Caco-2 (cell line): ENCODE measurements around the gene TAS2R41. TPM values are rescaled to one million over a fixed set of nuclear protein-coding genes. Genes with fewer than 3 reads are reported as not detected.

Source experiments
- BruUV-seq: library from RNA; stranded (reverse); fragments of 400-500 nt; replicated peaks from 2 replicates; lab custom pipeline; 2021; lab: Mats Ljungman, UMichigan
- CTCF ChIA-PET: fragments of 300-600 bp; sonication (Branson Sonifier 250); formaldehyde crosslinking; loops from one replicate; lab custom pipeline; 2022; ENCODE audit warnings: antibody characterized with exemption; lab: Charles Lee
- POLR2A ChIA-PET: fragments of 300-600 bp; sonication (Branson Sonifier 250); formaldehyde crosslinking; loops from one replicate; lab custom pipeline; 2022; ENCODE audit warnings: antibody characterized with exemption; lab: Charles Lee
- DNase-seq, 2 experiments: peaks; one replicate each; pipeline versions ENCODE4 v3.0.0 to v3.0.0-alpha.2; 2020 to 2022
- H3K27me3 ChIP-seq: replicated peaks from 2 replicates; pipeline ENCODE4 v1.6.0; 2011; ENCODE audit warnings: low read length; ENCODE audit not compliant: control insufficient read depth, insufficient read depth
- H3K36me3 ChIP-seq: 2 replicates; pipeline ENCODE4 v1.5.1; 2011; ENCODE audit warnings: low read length; ENCODE audit not compliant: control insufficient read depth, insufficient read depth
- H3K4me1 ChIP-seq: fragments of 250-450 bp; sonication (Bioruptor Pico); 2 replicates; pipeline ENCODE4 v1.5.1; 2020; ENCODE audit warnings: mild to moderate bottlenecking
- H3K4me3 ChIP-seq: 2 replicates; pipeline ENCODE4 v1.5.1; 2011; ENCODE audit warnings: low read depth, mild to moderate bottlenecking, control low read depth, low read length
- H3K9me3 ChIP-seq: fragments of 250-450 bp; sonication (Bioruptor Pico); 2 replicates; pipeline ENCODE4 v1.5.1; 2020; ENCODE audit warnings: mild to moderate bottlenecking, moderate library complexity
- H3K27ac Mint-ChIP-seq: one replicate; pipeline ENCODE4 v1.8.0; 2022; ENCODE audit warnings: mixed read lengths; ENCODE audit not compliant: unreplicated experiment
- H3K27me3 Mint-ChIP-seq: one replicate; pipeline ENCODE4 v1.8.0; 2022; ENCODE audit warnings: mixed read lengths; ENCODE audit not compliant: insufficient read depth, unreplicated experiment
- H3K36me3 Mint-ChIP-seq: one replicate; pipeline ENCODE4 v1.8.0; 2022; ENCODE audit warnings: mild to moderate bottlenecking, mixed read lengths; ENCODE audit not compliant: insufficient read depth, unreplicated experiment
- H3K4me1 Mint-ChIP-seq: one replicate; pipeline ENCODE4 v1.8.0; 2022; ENCODE audit warnings: low read depth, mixed read lengths; ENCODE audit not compliant: unreplicated experiment
- H3K4me3 Mint-ChIP-seq: one replicate; pipeline ENCODE4 v1.8.0; 2022; ENCODE audit warnings: mild to moderate bottlenecking, moderate library complexity, mixed read lengths; ENCODE audit not compliant: unreplicated experiment
- H3K9me3 Mint-ChIP-seq: one replicate; pipeline ENCODE4 v1.8.0; 2022; ENCODE audit warnings: mixed read lengths; ENCODE audit not compliant: unreplicated experiment
- intact Hi-C: fragments of 100-400 bp; cut with micrococcal nuclease; formaldehyde crosslinking; loops from one replicate; pipeline ENCODE4 v1.10.0; 2022; ENCODE audit not compliant: unreplicated experiment
- total RNA-seq: library from RNA; stranded (reverse); gene quantifications from 2 replicates; pipeline ENCODE4 v1.2.3, GENCODE V29; 2022
- TF ChIP-seq, protein P1 (sequence below), 2 experiments: fragments of 200-600 bp in 1 of 2; IDR thresholded peaks; 1 replicate in 1 of 2; 2 replicates in 1 of 2; pipeline versions ENCODE4 v1.5.1 to v1.8.0; 2011 to 2022; ENCODE audit warnings: antibody characterized with exemption in 1 of 2, control low read depth in 1 of 2, inconsistent platforms in 1 of 2, low read depth in 1 of 2, low read length in 1 of 2, mild to moderate bottlenecking in 1 of 2, moderate library complexity in 1 of 2; ENCODE audit not compliant: insufficient read depth in 1 of 2, severe bottlenecking in 1 of 2, unreplicated experiment in 1 of 2

TAS2R41 gene
- total RNA-seq, 1 experiment from 2014 or later, result not detected

DNA sequence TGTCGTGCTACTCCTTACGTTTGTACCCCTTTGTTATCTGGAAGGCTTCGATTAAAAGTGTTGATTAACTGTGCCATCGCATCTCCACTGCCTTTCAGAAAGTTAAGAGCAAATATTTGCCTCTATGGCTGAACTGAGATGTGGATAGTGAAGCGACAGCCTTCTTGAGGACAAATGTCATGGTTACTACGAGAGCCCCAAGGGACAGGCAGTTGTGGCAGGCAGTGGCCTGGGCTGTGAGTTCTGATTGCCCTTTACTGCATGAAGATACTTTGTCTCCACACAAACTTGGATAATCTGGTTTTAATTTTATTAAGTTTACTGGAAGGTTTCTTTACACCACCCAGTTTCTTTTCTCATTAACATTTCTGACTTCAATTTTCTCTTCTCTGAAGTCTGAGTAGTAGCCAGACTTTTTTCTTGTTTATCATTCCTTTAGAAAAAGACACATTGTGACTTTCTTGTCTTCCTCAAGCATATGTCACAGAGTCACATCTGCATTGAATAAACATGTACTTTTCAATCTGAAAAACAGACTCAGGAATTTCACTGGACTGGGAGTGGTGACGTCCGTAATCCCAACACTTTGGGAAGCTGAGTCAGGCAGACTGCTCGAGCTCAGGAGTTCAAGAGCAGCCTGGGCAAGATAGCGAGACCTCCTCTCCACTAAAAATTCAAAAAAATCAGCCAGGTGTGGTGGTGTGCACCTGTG is 1.5 kb downstream of the TAS2R41 start:
- no TSS peak for BruUV-seq
- ChIA-PET CTCF (interaction anchor here (0.9 kb wide), 1 partner anchor 191 kb away, joined by 3 read pairs; the partner anchor contains the start of gene CASP2), POLR2A (no interaction called here)
- Histone ChIP-seq H3K27me3 (no peaks in the 10 kb centered on the region), H3K4me1 (no peaks in the 10 kb centered on the region), H3K36me3 (no peaks in the 10 kb centered on the region), H3K9me3 (peaks cover 7% of the 10 kb centered on the region; the same call in 1 of the 2 replicates), H3K4me3 (no peak overlapping the region)
- TF ChIP-seq, protein P1, sequence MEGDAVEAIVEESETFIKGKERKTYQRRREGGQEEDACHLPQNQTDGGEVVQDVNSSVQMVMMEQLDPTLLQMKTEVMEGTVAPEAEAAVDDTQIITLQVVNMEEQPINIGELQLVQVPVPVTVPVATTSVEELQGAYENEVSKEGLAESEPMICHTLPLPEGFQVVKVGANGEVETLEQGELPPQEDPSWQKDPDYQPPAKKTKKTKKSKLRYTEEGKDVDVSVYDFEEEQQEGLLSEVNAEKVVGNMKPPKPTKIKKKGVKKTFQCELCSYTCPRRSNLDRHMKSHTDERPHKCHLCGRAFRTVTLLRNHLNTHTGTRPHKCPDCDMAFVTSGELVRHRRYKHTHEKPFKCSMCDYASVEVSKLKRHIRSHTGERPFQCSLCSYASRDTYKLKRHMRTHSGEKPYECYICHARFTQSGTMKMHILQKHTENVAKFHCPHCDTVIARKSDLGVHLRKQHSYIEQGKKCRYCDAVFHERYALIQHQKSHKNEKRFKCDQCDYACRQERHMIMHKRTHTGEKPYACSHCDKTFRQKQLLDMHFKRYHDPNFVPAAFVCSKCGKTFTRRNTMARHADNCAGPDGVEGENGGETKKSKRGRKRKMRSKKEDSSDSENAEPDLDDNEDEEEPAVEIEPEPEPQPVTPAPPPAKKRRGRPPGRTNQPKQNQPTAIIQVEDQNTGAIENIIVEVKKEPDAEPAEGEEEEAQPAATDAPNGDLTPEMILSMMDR (IDR thresholded peaks at IDR 0.05; ENCODE audit: insufficient read depth in 1 of 2, low read depth in 1 of 2, low read length in 1 of 2, severe bottlenecking in 1 of 2, unreplicated experiment in 1 of 2), result no peak
- Mint-ChIP-seq H3K9me3 (peaks cover 19% of the 10 kb centered on the region), H3K27me3 (no peaks in the 10 kb centered on the region), H3K27ac (no peak overlapping the region), H3K4me1 (peaks cover 5% of the 10 kb centered on the region), H3K4me3 (no peak overlapping the region), H3K36me3 (no peaks in the 10 kb centered on the region)
- intact Hi-C loops, result no loop called here
- DNase-seq, result no peak

DNA sequence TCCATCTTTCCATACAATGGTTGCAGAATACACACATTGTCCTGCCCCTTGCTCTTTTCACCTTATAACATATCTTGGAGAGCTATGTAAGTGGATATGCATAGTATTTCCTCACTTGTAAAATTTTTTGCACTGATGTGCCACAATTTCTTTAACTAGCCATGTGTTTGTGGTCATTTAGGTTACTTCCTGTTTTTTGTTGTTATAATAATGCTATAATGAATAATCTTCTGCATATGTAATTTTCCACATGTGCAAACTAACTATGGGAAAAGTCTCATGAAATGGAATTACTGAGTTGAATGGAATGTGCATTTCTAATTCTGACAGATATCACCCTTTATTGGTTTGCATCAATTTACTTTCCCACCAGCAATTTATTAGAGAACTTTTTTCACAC is 2.8 kb downstream of the TAS2R41 start:
- intact Hi-C loops, result no loop called here
- Mint-ChIP-seq H3K27ac (no peak overlapping the region), H3K27me3 (no peaks in the 10 kb centered on the region), H3K36me3 (no peaks in the 10 kb centered on the region), H3K4me1 (no peaks in the 10 kb centered on the region), H3K9me3 (peaks cover 11% of the 10 kb centered on the region), H3K4me3 (no peak overlapping the region)
- TF ChIP-seq, protein P1 (IDR thresholded peaks at IDR 0.05; ENCODE audit: insufficient read depth in 1 of 2, low read depth in 1 of 2, low read length in 1 of 2, severe bottlenecking in 1 of 2, unreplicated experiment in 1 of 2), result no peak
- POLR2A ChIA-PET, result interaction anchor here (0.6 kb wide), 1 partner anchor 100 kb away, joined by 3 read pairs; no protein-coding TSS in a partner anchor
- BruUV-seq, result no TSS peak
- Histone ChIP-seq H3K4me3 (no peak overlapping the region), H3K9me3 (no peaks in the 10 kb centered on the region), H3K4me1 (no peaks in the 10 kb centered on the region), H3K36me3 (no peaks in the 10 kb centered on the region), H3K27me3 (no peaks in the 10 kb centered on the region)
- CTCF ChIA-PET, result no interaction called here
- no peak for DNase-seq

DNA sequence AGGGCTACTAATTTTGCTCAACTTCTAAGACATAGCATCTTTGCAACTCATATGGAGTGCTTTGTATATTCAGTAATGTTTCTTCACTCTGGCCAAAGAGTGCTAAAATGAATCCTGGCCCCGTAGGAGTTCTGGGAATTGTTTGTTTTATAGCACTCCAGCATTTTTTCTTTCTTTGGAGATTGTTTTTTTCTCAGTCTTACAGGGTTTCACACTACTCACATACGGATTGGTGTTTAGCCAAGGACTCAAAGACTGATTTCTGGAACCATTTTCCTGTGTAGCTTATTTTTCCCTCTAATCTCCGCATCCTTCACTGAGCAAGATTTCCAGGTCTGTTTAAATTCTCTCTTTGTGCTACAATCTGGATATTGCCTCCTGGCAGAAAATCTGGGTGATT is 6.4 kb downstream of the TAS2R41 start:
- intact Hi-C loops, result no loop called here
- Histone ChIP-seq H3K36me3 (no peaks in the 10 kb centered on the region), H3K4me3 (no peak overlapping the region), H3K9me3 (no peaks in the 10 kb centered on the region), H3K27me3 (no peaks in the 10 kb centered on the region), H3K4me1 (no peaks in the 10 kb centered on the region)
- Mint-ChIP-seq H3K4me3 (no peak overlapping the region), H3K36me3 (no peaks in the 10 kb centered on the region), H3K4me1 (no peaks in the 10 kb centered on the region), H3K27me3 (no peaks in the 10 kb centered on the region), H3K9me3 (no peaks in the 10 kb centered on the region), H3K27ac (no peak overlapping the region)
- POLR2A ChIA-PET, result no interaction called here
- DNase-seq, result no peak
- TF ChIP-seq, protein P1 (IDR thresholded peaks at IDR 0.05; ENCODE audit: insufficient read depth in 1 of 2, low read depth in 1 of 2, low read length in 1 of 2, severe bottlenecking in 1 of 2, unreplicated experiment in 1 of 2), result no peak
- CTCF ChIA-PET, result no interaction called here
- no TSS peak for BruUV-seq
